DOHH2 (cell line): Measurements from ENCODE around the gene ILKAP.

Experiments used
- H3F3A ChIP-seq: fragments of 200-600 bp; sonication (generic), shearing (Covaris generic); 2 replicates; pipeline ENCODE4 v1.6.0; 2016; ENCODE audit warnings: antibody characterized with exemption, mild to moderate bottlenecking; ENCODE audit not compliant: control insufficient read depth, insufficient read depth
- H3K27ac ChIP-seq: fragments of 200-600 bp; sonication (generic); 2 replicates; pipeline ENCODE4 v1.5.1; 2014; ENCODE audit warnings: low read depth, mild to moderate bottlenecking, low read length, moderate library complexity
- H3K27me3 ChIP-seq: fragments of 200-600 bp; sonication (generic); 2 replicates; pipeline ENCODE4 v1.6.1; 2014; ENCODE audit warnings: mild to moderate bottlenecking, low read length, mixed read lengths; ENCODE audit not compliant: control insufficient read depth
- H3K36me3 ChIP-seq: fragments of 200-600 bp; sonication (generic); 2 replicates; pipeline ENCODE4 v1.6.1; 2014; ENCODE audit warnings: mild to moderate bottlenecking, low read length, moderate library complexity, mixed read lengths; ENCODE audit not compliant: control insufficient read depth
- H3K4me1 ChIP-seq: fragments of 200-600 bp; sonication (generic); 2 replicates; pipeline ENCODE4 v1.6.1; 2014; ENCODE audit warnings: mild to moderate bottlenecking, low read length, mixed read lengths; ENCODE audit not compliant: control insufficient read depth
- H3K4me2 ChIP-seq: fragments of 200-600 bp; sonication (generic); 2 replicates; pipeline ENCODE4 v1.6.0; 2014; ENCODE audit warnings: mild to moderate bottlenecking, low read length, moderate library complexity
- H3K4me3 ChIP-seq: fragments of 200-600 bp; sonication (generic); 2 replicates; pipeline ENCODE4 v1.5.1; 2014; ENCODE audit warnings: mild to moderate bottlenecking, low read length, mixed read lengths
- H3K79me2 ChIP-seq: fragments of 200-600 bp; sonication (generic); 2 replicates; pipeline ENCODE4 v1.6.1; 2014; ENCODE audit warnings: mild to moderate bottlenecking, low read length, mixed read lengths; ENCODE audit not compliant: control insufficient read depth
- H3K9me2 ChIP-seq: fragments of 200-600 bp; sonication (generic); replicated peaks from 2 replicates; pipeline ENCODE4 v1.6.1; 2014; ENCODE audit warnings: mild to moderate bottlenecking, low read length, mixed read lengths; ENCODE audit not compliant: control insufficient read depth
- H3K9me3 ChIP-seq: fragments of 200-600 bp; sonication (generic); 2 replicates; pipeline ENCODE4 v1.6.1; 2014; ENCODE audit warnings: antibody characterized with exemption, low read length, mixed read lengths; ENCODE audit not compliant: control insufficient read depth, insufficient read depth
- H4K20me1 ChIP-seq: fragments of 200-600 bp; sonication (generic); 2 replicates; pipeline ENCODE4 v1.6.0; 2014; ENCODE audit warnings: low read depth, mild to moderate bottlenecking, antibody characterized with exemption, low read length, moderate library complexity; ENCODE audit not compliant: control insufficient read depth, insufficient read depth
- CTCF ChIP-seq: fragments of 200-600 bp; sonication (generic); IDR thresholded peaks from one replicate; pipeline ENCODE4 v1.5.1; 2014; ENCODE audit warnings: antibody characterized with exemption, mild to moderate bottlenecking, low read depth, low read length; ENCODE audit not compliant: poor library complexity, severe bottlenecking
- EZH2phosphoT487 ChIP-seq: fragments of 200-600 bp; sonication (generic); IDR thresholded peaks from 2 replicates; pipeline ENCODE4 v1.6.1; 2017; ENCODE audit warnings: borderline replicate concordance, mild to moderate bottlenecking, antibody characterized with exemption, low read length, moderate library complexity, mixed read lengths

The ILKAP gene

GRCh38 chr2:238155761-238156694, 47.5 kb downstream of the ILKAP start:
- Histone ChIP-seq H3K4me3 (no peak overlapping the region), H3K27me3 (peaks cover 6% of the 10 kb centered on the region), H3F3A (no peaks in the 10 kb centered on the region), H3K36me3 (no peaks in the 10 kb centered on the region), H3K27ac (no peak overlapping the region), H3K9me3 (no peaks in the 10 kb centered on the region; the same call in 1 of the 2 replicates), H3K9me2 (no peaks in the 10 kb centered on the region), H3K79me2 (no peaks in the 10 kb centered on the region), H3K4me1 (peaks cover 19% of the 10 kb centered on the region), H3K4me2 (no peak overlapping the region), H4K20me1 (no peaks in the 10 kb centered on the region)
- TF ChIP-seq EZH2phosphoT487, result no peak
- no peak for TF ChIP-seq CTCF

- Histone ChIP-seq H4K20me1 (no peaks in the 10 kb centered on the region), H3K9me3 (no peaks in the 10 kb centered on the region; the same call in 1 of the 2 replicates), H3K4me3 (no peak overlapping the region), H3F3A (no peaks in the 10 kb centered on the region), H3K4me2 (no peak overlapping the region), H3K36me3 (no peaks in the 10 kb centered on the region), H3K4me1 (peaks cover 11% of the 10 kb centered on the region), H3K27ac (no peak overlapping the region), H3K79me2 (no peaks in the 10 kb centered on the region), H3K9me2 (no peaks in the 10 kb centered on the region), H3K27me3 (peaks cover 6% of the 10 kb centered on the region)
- TF ChIP-seq CTCF, result no peak
- TF ChIP-seq EZH2phosphoT487, result no peak
Observed at GRCh38 chr2:238155051-238155760, 48.3 kb downstream of the ILKAP start.

- peaks cover 2% of the 10 kb centered on the region for H3K27me3 ChIP-seq
- H3K36me3 ChIP-seq, result no peaks in the 10 kb centered on the region
- peaks cover 5% of the 10 kb centered on the region for H3K4me1 ChIP-seq
- no peaks in the 10 kb centered on the region for H3K79me2 ChIP-seq
- no peak overlapping the region for H3K4me3 ChIP-seq
- no peaks in the 10 kb centered on the region for H3F3A ChIP-seq
- no peaks in the 10 kb centered on the region for H3K9me2 ChIP-seq
- no peaks in the 10 kb centered on the region for H4K20me1 ChIP-seq
- TF ChIP-seq CTCF (no peak), EZH2phosphoT487 (no peak)
- no peak overlapping the region for H3K4me2 ChIP-seq
- H3K27ac ChIP-seq, result no peak overlapping the region
- H3K9me3 ChIP-seq, result no peaks in the 10 kb centered on the region; the same call in 1 of the 2 replicates
Observed at GRCh38 chr2:238154570-238154969, 48.9 kb downstream of the ILKAP start.
